ENCODE measurements around the gene NKAIN4.

DNA sequence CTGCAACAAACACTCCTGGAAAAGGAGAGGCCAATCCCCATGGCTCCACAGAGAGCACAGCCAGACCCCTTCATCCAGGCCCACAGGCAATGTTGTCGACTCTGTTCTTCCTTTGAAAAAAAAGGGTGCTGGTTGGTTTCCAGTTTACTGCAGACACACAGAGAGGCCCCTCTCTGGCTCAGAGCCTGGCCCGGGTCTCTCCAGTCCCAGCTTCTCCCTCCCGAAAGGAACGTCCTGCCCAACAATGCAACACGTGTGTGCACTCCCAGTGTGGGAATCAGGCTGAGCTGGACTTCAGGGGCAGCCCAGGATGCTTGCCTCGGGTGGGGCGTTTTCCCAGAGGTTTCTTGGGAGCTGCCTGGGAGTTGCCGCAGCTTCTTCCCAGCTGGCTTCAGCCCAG lies 4.5 kb upstream of the NKAIN4 start:
- TF ChIP-seq YY1 (IDR thresholded peaks at IDR 0.05; ENCODE audit: insufficient read depth, insufficient read length), result no peak
- TF ChIP-seq SUZ12 (IDR thresholded peaks at IDR 0.05; ENCODE audit: extremely low read depth, insufficient read depth, insufficient read length), result no peak
- TF ChIP-seq ZNF274 (IDR thresholded peaks at IDR 0.05; ENCODE audit: low read depth, low read length), result no peak

Measured in NT2/D1 (cell line).